22Rv1 (cell line): Measurements from ENCODE around the gene TUT7.

Experiments
- CTCF ChIP-seq: fragments of 450-650 bp; IDR thresholded peaks from 2 replicates; pipeline ENCODE4 v1.5.1; 2017; ENCODE audit warnings: mild to moderate bottlenecking
- ZFX ChIP-seq: fragments of 450-650 bp; IDR thresholded peaks from 2 replicates; pipeline ENCODE4 v1.6.1; 2017; ENCODE audit warnings: antibody characterized with exemption, borderline replicate concordance

GRCh38 chr9:86288499-86289198, 65.6 kb downstream of the TUT7 start:
- TF ChIP-seq CTCF (no peak), ZFX (no peak)
